Amygdala (tissue), 56 donors: ENCODE results near the gene CYFIP1.
"Not testable (repeated sequence)": the region's sequence is repeated elsewhere in the genome, so short reads cannot be mapped to it uniquely, and the experiment has no call there.

ENCODE experiments used
- DNase-seq, 56 donors: peaks; one replicate each; lab custom pipeline; 2025; lab: John Stamatoyannopoulos, UW

CYFIP1 gene

DNA sequence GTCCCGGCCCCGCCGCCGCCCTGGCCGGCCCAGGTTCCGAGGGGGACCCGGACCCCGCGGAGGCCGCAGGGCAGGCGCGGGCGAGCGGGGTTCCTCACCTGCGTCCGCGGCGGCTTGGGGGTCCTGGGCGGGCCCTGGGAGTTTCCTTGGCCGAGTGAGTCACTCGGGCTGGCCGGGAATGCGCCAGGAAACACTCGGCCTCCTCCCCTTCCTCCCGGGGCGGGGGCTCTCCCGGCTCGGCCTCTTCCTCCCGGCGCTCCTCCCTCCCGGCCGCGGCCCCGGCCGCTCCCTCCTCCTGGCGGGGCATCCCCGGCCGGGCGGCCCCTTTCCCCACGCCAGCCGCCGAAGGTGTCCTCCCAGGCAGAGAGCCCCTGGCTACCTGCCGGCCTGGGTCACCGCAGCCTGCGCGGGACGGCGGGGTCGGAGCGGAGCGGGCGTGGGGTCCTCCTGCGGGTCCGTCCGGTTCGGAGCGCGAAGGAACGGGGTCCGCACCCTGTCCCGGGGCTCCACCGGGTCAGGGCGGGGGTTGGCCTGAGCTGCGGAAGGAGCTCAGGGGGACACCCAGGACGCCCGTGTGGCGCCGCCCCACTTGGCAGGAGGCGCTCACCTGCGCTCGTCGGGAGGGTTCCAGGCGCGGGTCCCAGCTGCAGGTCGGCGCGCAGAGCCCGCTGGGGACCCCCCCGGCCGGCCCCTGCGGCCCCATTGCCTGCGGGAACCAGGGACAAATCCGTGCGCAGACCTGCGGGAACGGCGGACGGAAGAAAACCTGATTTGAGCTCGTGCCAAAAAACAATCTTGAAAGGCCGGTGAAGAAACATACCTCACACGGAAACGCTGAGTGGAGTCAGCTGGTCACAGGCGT is at the start of gene CYFIP1:
CYFIP1 (minus strand) TSS at position 180 of the 862 bp plus-strand sequence. CDS start 33,083 bp downstream, outside the sequence.
- DNase-seq: peak in 36 of 56 donors; percentile 5 to 65 (median 40)

DNA sequence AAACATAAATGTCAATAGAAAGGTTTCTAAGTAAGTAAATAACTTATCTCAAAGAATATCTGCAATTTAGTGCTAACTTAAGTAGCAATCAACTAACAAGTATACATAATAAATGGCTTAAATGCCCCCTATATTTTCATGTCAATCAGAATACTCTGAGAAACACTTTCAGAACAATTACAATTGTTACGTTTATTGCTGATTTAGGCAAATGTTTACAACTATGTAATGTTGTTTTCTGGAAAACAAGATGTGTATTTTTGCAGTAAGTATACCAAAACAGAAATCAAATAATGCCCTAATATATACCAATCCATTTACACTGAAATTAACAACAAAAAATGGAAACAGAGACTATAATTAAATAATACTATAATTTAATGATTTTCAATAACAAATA is 46.0 kb upstream of the CYFIP1 start:
- DNase-seq: no peak

DNA sequence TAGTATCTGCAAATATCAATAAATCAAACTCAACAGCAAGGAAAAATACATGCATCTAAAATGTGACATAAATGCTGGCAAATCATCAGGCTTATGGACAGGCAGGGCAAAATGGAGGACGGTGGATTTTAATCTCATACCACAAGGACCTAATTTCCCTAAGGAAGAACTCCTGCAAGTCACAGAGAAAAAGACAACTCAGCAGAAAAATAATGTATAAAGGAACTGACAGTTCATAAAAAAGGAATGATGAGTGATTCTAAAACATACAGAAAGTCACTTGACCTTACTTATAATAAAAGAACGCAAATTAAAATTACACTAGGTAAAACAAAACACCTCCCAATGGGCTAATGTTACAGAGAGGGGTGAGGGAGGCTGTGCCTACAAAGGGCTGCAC is 42.0 kb upstream of the CYFIP1 start:
- DNase-seq: no peak

DNA sequence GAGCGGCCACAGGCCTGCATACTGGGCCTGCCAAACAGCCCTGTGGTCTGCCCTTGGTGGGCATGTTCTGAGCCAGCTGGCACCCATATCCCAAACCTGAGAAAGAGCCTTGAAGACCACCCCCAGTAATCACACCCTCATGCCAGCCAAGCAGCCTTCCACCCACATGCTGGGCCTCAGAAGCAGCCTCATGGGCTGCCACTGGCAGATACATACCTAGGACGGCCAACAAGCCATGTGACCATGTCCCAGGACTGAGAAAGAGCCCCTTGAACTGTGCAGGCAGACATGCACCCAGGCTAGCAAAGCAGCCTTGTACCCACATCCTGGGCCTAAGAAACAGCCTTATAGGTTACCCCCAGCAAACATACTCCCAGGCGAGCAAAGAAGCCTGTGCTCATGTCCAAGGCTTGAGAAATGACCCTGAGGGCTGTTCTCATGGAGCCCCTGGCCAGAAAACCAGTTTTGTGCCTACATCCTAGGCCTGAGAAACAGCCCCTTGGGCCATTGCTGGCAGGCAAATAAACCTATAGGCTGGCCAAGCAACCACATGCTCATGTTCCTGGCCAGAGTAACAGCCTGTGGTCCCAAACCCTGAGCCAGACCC is 34.3 kb upstream of the CYFIP1 start:
- no peak for DNase-seq

DNA sequence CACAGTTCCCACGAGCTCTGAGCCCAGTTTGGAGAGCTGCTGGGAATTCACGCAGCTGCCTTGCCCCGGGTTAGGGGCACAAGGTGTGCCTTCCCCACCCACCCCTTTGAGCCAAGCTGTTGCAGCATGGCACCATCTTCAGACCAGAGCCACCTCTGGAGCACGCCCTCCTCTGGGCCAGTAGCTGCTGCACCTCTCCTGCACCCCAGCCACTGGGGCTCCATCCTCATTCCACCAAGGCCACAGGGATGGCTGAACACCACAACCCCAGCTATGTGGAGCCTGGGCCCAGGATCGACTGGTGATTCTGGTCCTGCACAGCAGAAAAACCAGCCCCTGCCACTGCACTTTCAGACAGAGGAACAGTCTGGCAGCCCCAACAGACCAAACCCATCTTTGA is 33.5 kb upstream of the CYFIP1 start:
- DNase-seq: no peak

DNA sequence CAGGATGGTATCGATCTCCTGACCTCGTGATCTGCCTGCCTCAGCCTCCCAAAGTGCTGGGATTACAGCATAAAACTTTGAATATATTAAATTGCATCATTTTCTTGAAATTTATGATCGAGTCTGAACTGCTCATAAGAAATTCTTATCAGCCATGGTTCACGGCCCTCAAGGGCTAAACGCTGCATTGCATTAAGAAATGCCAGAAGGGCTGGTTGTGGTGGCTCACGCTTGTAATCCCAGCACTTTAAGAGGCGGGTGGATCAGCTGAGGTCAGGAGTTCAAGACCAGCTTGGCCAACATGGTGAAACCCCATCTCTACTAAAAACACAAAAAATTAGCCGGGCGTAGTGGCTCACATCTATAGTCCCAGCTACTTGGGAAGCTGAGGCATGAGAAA is 32.4 kb upstream of the CYFIP1 start:
- DNase-seq: not testable (repeated sequence)

DNA sequence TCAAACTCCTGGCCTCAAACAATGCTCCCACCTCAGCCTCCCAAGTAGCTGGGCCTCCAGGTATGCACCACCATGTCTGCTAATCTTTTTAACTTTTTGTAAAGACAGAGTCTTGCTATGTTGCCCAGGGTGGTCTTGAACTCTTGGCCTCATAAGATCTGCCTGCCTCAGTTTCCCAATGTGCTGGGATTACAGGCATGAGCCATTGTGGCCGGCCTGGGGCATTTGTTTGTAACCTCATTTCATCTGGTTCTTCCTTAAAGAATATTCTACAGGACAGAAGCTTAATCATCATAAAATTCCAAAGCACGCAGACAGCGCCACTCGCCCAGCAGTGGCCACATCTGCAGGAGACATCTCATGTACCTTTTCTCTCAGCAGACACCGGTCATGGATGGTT is 23.6 kb upstream of the CYFIP1 start:
- no peak for DNase-seq

DNA sequence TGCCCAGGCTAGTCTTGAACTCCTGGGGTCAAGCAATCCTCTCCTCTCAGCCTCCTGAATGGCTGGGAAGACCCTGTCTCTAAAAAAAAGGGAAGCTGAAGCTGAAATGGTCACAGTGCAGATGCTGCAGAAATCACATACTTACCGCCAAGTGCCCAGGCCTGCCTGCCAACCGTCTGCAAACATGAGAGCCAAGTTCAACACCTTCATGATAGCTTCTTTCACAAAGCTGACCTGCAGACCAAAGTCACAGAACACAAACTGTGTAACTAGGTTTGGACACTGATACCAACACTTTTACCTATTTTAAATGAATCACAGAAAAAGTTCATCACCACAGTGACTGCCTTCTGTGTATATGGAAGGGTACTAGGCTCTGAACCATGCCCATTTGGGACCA is 22.8 kb upstream of the CYFIP1 start:
- no peak for DNase-seq

DNA sequence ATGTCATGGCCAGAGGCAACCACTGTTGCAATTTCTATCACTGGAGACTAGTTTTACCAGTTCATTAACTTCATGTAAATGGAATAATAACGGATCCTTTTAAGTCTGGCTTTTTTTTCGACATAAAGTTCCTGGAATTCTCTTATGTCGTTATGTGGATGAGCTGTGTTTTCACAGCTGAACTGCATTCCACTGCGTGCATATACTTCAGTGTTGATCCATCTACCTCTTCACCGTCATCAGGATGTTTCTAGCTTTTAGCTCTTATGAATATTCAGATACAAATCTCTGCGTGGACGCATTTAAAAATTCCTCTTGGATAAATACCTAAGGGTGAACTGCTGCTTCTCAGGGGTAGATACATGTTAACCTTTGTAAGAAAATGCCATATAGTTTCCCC is 15.6 kb upstream of the CYFIP1 start:
- DNase-seq: no peak

DNA sequence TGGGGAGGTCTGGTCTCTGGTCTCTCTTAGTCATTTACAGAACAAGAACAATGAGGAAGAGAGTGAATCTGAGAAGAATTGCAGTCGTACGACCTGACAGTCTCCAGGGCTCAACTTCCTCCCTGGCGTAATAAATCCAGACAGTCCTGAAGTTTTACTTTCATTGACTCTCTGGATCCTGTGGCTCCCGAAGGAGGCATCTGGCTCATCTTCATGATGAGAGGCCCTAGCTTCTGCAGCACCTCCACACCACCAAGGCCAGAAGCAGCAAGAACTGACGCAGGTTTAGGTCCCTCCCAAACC is 11.8 kb upstream of the CYFIP1 start:
- DNase-seq: no peak

DNA sequence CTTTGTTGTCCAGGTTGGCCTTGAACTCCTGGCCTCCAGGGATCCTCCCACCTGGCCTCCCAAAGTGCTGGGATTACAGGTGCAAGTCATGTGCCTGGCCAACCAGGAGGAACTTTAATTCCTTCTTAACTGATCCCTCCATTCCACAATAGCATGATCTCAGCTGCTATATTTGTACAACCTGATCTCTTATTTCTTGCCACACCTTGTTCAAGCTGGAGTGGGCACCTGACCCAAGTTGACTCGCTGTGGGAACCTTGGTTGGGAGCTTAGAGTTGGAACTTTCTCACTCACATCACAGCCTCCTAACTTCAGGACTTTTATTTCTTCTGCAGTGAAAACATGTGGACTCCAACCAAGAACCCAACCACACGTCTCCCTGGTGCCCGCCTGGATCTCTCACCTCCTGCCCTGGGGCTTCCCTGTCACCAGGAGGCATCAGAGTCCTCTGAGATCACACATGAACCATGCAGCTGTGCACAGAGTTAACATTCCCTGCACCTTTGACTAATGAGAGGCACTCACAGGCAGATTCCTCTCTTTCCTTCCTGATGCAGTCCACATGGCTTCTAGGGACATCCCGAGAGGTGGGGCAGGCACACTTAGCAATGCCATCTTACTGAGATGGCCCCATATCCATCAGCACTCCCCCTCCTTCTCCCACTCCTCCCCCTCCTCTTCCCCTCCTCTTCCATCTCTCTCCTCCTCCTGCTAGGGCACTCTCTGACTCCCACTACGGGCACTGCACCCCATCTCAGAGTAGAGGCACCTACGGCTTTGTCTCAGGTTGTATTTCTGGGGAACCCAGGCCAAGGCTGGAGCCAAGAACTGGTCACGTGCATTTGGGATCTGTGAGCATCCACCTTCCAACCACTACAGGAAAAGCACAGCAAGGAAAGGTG is 9.7 kb upstream of the CYFIP1 start:
- no peak for DNase-seq

DNA sequence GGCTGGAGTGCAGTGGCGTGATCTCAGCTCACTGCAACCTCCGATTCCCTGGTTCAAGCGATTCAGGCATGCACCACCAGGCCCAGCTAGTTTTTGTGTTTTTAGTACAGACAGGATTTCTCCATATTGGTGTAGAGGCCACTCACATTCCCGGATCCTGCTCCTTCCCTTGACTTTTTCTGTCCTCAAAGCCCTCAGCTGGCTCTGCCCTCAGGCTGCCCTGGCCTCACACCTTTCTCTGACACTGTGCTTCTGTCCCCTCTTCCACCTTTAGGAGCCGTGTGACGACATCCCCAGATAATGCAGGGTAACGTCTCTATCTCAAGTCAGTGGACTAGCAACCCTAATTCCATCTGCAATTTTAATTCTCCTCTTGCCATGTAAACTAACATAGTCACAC is 8.6 kb upstream of the CYFIP1 start:
- no peak for DNase-seq

DNA sequence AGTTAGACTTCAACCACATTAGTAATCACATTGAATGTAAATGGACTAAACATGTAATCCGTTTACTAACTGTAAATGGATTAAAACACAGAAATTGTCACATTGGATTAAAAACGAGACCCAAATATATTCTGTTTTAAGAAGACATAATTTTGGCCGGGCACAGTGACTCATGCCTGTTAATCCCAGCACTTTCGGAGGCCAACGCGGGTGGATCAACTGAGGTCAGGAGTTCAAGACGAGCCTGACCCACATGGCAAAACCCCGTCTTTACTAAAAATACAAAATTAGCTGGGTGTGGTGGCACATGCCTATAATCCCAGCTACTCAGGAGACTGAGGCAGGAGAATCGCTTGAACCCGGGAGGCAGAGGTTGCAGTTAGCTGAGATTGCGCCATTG is 1.8 kb upstream of the CYFIP1 start:
- DNase-seq: not testable (repeated sequence)

DNA sequence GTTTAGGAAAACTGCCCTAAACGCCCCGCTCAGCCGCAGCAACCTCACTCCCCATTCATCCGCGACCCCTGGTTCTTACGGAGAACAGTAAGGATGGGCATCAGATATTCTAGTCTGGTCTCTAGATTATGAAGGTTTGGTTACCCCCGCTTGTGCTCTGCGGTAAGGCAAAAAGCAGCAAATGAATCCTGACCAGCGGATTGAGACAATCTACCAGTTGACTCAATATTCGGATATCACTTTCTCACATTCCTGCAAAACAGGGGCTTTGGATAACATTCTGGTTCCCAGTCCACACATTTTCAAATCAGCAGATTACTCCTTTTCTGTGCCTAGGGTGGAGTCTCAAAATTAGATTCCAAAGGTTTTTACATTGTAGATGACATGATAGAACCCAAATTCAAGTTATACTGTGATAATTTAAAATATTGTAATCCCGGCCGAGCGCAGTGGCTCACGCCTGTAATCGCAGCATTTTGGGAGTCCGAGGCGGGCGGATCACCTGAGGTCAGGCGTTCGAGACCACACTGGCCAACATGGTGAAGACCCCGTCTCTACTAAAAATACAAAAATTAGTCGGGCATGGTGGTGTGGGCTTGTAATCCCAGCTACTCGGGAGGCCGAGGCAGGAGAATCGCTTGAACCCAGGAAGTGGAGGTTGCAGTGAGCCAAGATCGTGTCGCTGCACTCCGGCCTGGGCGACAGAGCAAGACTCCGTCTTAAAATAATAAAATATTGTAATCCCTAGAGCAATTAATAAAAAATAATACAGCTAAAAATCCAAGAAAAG is 1.1 kb upstream of the CYFIP1 start:
- DNase-seq: no peak

DNA sequence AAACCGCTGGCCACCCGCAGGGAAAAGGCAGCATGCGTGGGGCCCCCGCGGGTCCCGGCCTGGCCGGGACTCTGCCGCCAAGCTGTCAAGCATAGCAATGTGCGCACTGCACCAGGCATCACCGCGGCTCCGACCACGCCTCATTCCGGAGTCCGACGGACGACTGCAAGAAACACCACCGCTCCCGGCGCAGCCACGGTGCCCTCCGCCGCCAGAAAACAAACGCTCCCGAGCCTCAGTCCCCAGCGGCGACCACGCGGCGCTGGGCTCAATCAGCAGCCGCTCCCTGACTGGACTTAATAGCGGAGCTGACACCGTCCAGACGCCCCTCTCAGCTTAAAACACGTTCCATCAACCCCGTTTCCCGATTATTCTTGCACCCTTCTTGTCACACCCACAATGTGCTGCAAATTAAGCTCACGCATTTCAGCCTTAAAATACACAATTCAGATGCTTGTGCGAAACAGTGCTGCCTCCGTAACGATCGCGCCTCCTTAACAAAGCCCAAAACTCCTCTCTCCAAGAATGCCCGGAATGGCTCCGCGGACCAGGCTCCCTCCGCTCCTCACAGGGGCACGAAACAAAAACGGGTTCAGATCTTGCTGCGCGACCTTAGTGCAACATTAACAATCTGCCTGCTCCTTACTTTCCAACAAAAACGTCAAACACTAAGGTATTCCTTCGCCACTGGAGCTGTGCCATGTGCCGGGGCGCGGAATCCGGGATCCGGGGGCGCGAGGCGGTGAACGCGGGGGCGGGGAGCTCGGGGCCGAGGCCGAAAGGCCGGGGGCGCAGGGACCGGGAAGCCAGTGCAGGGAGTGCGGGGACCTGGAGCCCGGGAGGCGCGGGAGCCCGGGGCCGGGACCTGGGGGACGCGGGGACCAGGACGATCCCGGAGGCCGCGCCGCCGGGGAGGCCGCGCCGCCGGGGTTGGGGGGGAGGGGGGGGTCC is 655 bp downstream of the CYFIP1 start:
- peak in 5 of 56 donors; percentile 26 to 49 (median 36) for DNase-seq

DNA sequence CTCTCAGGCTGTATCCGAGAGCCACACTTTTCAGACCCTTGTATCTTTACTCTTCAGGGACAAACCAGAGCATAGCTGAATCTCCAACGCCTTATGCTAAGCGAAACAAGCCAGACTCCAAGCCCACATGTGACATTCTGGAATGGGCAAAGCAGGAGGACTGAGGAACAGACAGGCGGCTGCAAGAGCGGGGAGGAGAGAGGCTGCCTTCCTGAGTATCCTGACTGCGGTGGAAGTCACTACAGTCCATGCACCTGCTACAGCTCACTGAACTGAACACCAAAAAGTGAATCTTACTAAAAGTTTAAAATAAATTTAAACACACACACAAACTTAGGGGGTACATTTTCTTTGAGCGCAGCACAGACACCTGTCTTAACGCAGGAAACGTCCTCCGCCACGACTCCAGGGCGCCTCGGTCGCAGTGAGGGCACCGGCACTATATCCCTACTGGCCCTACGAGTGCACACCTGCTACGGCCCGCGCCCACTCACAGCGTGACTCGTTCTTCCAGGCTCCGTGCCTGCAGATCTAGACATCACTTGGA is 1.4 kb downstream of the CYFIP1 start:
- DNase-seq: no peak

DNA sequence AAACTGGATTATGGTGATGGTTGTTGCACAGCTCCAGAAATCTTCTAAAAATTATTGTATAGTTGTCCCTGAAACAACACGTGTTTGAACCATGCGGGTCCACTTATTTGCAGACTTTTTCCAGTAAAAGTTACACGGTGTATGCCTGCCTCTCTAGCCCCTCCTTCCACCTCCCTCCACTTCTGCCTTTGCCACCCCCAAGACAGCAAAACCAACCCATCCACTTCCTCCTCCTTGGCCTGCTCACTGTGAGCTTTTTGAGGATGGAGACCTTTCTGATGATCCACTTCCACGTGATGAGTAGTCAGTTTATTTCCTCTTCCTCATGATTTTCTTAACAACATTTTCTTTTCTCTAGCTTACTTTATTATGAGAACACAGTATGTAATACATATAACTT is 5.4 kb downstream of the CYFIP1 start:
- no peak for DNase-seq

DNA sequence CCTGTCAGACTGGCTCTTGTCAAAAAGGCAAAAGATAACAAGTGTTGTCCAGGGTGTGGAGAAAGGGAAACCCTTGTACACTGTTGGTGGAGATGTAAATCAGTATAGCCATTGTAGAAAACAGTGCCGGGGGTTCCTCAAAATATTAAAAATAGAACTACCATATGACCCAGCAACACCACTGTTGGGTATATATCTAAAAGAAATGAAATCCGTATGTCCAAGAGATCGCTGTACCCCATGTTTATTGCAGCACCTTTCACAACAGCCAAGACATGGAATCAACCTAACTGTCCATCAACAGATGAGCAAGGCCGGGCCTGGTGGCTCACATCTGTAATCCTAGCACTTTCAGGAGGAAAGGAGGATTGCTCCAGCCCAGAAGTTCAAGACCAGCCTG is 6.2 kb downstream of the CYFIP1 start:
- DNase-seq: no peak

DNA sequence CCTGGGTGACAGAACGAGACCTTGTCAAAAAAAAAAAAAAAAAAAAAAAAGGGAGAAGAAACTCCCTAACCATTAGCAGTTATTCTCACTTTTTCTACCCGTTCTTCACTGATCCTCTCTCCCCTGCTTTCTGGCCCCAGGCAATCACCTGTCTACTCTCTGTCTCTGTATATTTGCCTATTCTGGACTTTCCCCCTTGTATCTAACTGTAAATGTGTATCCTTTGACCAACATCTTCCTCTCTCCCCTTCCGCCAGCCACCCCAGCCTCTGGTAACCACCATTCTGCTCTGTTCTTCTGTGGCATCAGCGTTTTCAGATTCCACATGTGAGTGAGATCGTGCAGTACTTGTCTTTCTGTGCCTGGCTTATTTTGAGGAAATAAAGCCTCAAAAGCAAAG is 6.9 kb downstream of the CYFIP1 start:
- DNase-seq: no peak
